Smooth muscle cell of the brain vasculature (primary cell): ENCODE measurements around the gene SESTD1.

ENCODE experiments used
- DNase-seq: peaks from one replicate; pipeline ENCODE4 v3.0.0-alpha.2; 2012; ENCODE audit warnings: low read depth, low spot score

The SESTD1 gene

GRCh38 chr2:179264368-179265081 lies at the start of gene SESTD1:
SESTD1 (minus strand) TSS chr2:179264832; CDS start chr2:179191841, 72,991 bp downstream.
- no peak for DNase-seq

- no peak for DNase-seq
Observed at GRCh38 chr2:179313057-179313456, 48.4 kb upstream of the SESTD1 start.

GRCh38 chr2:179311101-179311500 lies 46.5 kb upstream of the SESTD1 start:
- peak; percentile 66 for DNase-seq

- DNase-seq = no peak
Observed at GRCh38 chr2:179307616-179308371, 43.2 kb upstream of the SESTD1 start.

- DNase-seq = no peak
Observed at GRCh38 chr2:179305125-179305524, 40.5 kb upstream of the SESTD1 start.

- no peak for DNase-seq
Observed at GRCh38 chr2:179304424-179304823, 39.8 kb upstream of the SESTD1 start.

GRCh38 chr2:179302764-179303571 lies 38.3 kb upstream of the SESTD1 start:
- no peak for DNase-seq

GRCh38 chr2:179302149-179302548 lies 37.5 kb upstream of the SESTD1 start:
- no peak for DNase-seq

- no peak for DNase-seq
Observed at GRCh38 chr2:179298666-179299065, 34.0 kb upstream of the SESTD1 start.

- DNase-seq = no peak
Observed at GRCh38 chr2:179297927-179298326, 33.3 kb upstream of the SESTD1 start.

- no peak for DNase-seq
Observed at GRCh38 chr2:179290329-179290728, 25.7 kb upstream of the SESTD1 start.

- DNase-seq = no peak
Observed at GRCh38 chr2:179285060-179285459, 20.4 kb upstream of the SESTD1 start.

- no peak for DNase-seq
Observed at GRCh38 chr2:179277429-179278196, 13.0 kb upstream of the SESTD1 start.

GRCh38 chr2:179275253-179276012 lies 10.8 kb upstream of the SESTD1 start:
- DNase-seq = no peak

- DNase-seq = no peak
Observed at GRCh38 chr2:179274749-179275148, 10.1 kb upstream of the SESTD1 start.

- DNase-seq = no peak
Observed at GRCh38 chr2:179273461-179273962, 8.9 kb upstream of the SESTD1 start.

GRCh38 chr2:179272406-179273192 lies 8.0 kb upstream of the SESTD1 start:
- DNase-seq = peak; percentile 31

GRCh38 chr2:179270689-179271088 lies 6.1 kb upstream of the SESTD1 start:
- no peak for DNase-seq

- DNase-seq = no peak
Observed at GRCh38 chr2:179268277-179268925, 3.8 kb upstream of the SESTD1 start.
